Peyer's patch (tissue), 4 donors: ENCODE measurements around the gene RBM44. TPM values are rescaled to one million over a fixed set of nuclear protein-coding genes. Genes with fewer than 3 reads are reported as not detected.

Experiments
- DNase-seq, 3 donors: peaks; one replicate each; pipeline ENCODE4 v3.0.0-alpha.2; 2017 to 2019
- H3K27ac ChIP-seq, 4 donors: fragments of 200-600 bp; sonication (generic); one replicate each; pipeline ENCODE4 v1.5.1; 2016 to 2019
- H3K27me3 ChIP-seq, 2 donors: fragments of 200-600 bp; sonication (generic); one replicate each; pipeline ENCODE4 v1.5.1; 2019
- H3K36me3 ChIP-seq, 3 donors: fragments of 200-600 bp; sonication (generic); one replicate each; pipeline ENCODE4 v1.5.1; 2016 to 2019
- H3K4me1 ChIP-seq, 4 donors: fragments of 200-600 bp; sonication (generic); one replicate each; pipeline ENCODE4 v1.5.1; 2016 to 2019
- H3K4me3 ChIP-seq, 4 donors: fragments of 200-600 bp; sonication (generic); 1 replicate in 3 of 4; 2 replicates in 1 of 4; pipeline ENCODE4 v1.5.1; 2016 to 2019; ENCODE audit warnings: mild to moderate bottlenecking in 1 of 4
- H3K9me3 ChIP-seq, 4 donors: fragments of 200-600 bp; sonication (generic); one replicate each; pipeline ENCODE4 v1.5.1; 2016 to 2019; ENCODE audit warnings: mild to moderate bottlenecking in 1 of 4
- POLR2A ChIP-seq, 2 donors: fragments of 450-650 bp; IDR thresholded peaks; one replicate each; pipeline ENCODE4 v1.5.1; 2017; ENCODE audit warnings: antibody characterized with exemption in 2 of 2, mild to moderate bottlenecking in 2 of 2, moderate library complexity in 2 of 2
- total RNA-seq, 4 donors: library from RNA; depleted of rRNA; stranded (reverse); fragments of >200 nt; gene quantifications; one replicate each; pipeline ENCODE4 v1.1.0, GENCODE V29; 2016
- TF ChIP-seq, protein P1 (sequence below), 6 experiments: fragments of 450-650 bp in 4 of 6; fragments of 200-600 bp in 2 of 6; sonication (generic) in 1 of 6; IDR thresholded peaks; one replicate each; pipeline ENCODE4 v1.5.1; 2017 to 2019; ENCODE audit warnings: antibody characterized with exemption in 6 of 6, mild to moderate bottlenecking in 3 of 6, moderate library complexity in 1 of 6

RBM44 gene
- total RNA-seq, 4 donors from 2014 or later, result 0.38 to 2.5 (median 1.4) TPM

DNA sequence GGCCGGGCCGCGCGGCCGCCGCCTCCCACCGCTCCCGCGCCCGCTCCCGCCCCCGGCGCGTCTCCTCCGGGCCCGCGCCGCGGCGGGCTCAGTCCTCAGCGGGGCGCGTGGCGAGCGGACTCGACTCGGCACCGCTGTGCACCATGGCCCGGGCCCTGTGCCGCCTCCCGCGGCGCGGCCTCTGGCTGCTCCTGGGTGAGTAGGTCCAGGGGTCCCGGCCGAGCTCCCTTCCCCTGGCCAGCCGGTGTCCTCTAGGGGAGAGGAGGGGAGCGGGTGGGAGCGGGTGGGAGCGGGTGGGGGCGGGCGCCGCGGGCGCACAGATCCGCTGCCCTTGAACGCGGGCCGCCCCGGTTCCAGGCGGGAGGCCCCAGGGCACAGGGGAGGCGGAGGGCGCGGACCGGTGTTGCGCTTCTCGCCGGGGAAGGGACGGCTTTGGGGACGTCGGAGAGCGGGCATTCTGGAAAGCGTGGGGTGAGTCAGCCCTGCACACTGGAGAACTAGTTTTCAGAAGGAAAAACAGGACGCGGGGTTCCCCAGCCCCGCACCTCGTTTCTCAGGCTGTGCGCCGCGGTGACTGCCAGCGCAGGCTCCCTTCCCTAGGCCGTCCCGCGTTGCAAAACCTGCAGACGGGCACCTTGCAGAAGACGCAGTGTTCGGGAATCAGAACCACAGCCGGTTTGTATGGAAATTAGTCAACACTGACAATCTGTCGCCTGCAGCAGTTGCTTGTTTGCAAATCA is 61.1 kb downstream of the RBM44 start, which contains the start of gene RAMP1:
Gene RAMP1, plus strand, starts transcription at position 91 of the 740 bp plus-strand sequence. Its CDS starts 53 bp downstream, at position 144.
- no peaks in the 10 kb centered on the region for H3K36me3 ChIP-seq
- H3K27me3 ChIP-seq, result no peaks in the 10 kb centered on the region
- no peaks in the 10 kb centered on the region for H3K9me3 ChIP-seq
- TF ChIP-seq POLR2A (IDR thresholded peaks at IDR 0.05), result no peak
- TF ChIP-seq, protein P1, sequence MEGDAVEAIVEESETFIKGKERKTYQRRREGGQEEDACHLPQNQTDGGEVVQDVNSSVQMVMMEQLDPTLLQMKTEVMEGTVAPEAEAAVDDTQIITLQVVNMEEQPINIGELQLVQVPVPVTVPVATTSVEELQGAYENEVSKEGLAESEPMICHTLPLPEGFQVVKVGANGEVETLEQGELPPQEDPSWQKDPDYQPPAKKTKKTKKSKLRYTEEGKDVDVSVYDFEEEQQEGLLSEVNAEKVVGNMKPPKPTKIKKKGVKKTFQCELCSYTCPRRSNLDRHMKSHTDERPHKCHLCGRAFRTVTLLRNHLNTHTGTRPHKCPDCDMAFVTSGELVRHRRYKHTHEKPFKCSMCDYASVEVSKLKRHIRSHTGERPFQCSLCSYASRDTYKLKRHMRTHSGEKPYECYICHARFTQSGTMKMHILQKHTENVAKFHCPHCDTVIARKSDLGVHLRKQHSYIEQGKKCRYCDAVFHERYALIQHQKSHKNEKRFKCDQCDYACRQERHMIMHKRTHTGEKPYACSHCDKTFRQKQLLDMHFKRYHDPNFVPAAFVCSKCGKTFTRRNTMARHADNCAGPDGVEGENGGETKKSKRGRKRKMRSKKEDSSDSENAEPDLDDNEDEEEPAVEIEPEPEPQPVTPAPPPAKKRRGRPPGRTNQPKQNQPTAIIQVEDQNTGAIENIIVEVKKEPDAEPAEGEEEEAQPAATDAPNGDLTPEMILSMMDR (IDR thresholded peaks at IDR 0.05), result no peak
- peak within 1 kb of the TSS in 3 of 4 donors; percentile 34 to 85 (median 78) for H3K27ac ChIP-seq
- H3K4me3 ChIP-seq, result peak within 1 kb of the TSS; percentile 21 to 68 (median 44)
- peak in 1 of 3 donors; percentile 62 for DNase-seq
- H3K4me1 ChIP-seq, result peaks cover 0 to 56% (median 0%) of the 10 kb centered on the region in 4 donors

DNA sequence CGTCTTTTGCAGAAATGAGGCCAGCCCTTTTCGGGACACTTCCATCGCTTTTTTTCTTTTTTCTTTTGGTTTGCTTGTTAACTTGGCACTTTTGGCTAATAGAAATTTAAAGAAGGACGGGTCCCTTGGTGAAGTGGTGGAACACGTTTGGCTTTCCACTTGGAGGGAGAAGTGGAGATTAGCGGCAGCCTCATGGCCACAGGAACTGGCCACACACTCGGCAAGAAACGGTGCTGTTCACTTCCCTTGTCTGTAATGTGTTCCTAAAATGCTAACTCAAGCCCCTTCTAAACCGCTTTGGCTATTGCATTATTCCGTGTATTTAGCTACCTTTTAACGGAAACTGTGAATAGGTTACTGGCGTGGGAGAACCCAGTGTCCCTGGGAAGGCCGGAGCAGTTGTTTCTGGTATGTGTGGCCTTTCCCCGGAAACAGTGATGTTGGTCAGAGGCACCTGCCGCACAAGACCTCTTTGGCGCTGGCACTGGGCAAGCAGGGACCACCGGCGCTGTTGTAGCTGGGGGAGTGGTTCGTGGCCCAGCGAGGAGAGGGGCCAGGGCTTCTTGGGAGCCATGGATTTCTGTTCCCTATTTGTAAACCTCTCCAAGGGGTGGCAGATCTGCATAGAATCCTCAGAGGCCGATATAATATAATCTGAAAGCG is 61.8 kb downstream of the RBM44 start:
- TF ChIP-seq, protein P1 (IDR thresholded peaks at IDR 0.05), result no peak
- no peak for TF ChIP-seq POLR2A (IDR thresholded peaks at IDR 0.05)
- Histone ChIP-seq H3K27ac (peak overlapping the region in 3 of 4 donors; percentile 34 to 85 (median 64)), H3K4me3 (peak overlapping the region in 3 of 4 donors; percentile 21 to 68 (median 65)), H3K27me3 (no peaks in the 10 kb centered on the region), H3K4me1 (peaks cover 0 to 63% (median 0%) of the 10 kb centered on the region in 4 donors), H3K36me3 (no peaks in the 10 kb centered on the region), H3K9me3 (no peaks in the 10 kb centered on the region)
- peak in 1 of 3 donors; percentile 54 for DNase-seq

DNA sequence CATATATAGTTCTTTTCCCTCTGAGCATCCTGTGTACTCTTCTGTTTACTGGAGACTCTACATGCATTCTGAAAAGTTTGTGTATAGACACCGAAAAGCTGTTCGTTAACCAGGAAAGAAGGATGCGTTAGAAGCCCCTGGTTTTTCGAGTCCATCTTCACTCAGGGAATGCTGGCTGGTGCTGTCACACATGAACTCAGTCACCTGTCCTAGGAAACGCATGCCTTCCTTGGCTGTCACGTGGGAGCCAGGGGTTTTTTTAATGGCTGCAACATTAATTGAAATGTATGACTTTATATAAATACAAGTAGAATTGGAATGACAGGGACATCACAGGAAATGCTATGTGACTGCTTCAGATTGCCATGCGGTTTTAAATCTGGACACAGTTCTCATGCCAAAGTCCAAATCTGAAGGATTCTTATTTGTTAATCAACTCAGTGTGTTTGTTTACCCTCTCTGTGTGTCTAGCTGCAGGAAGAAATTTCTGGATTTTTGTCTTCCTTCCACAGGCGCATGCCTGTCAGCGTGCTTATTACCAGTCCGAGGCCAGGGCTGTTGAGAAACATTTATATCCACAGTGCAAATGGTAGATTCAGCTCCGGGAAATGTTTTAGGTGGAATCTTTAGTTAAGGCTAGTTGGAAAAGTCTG is 63.4 kb downstream of the RBM44 start:
- Histone ChIP-seq H3K27ac (peak overlapping the region in 2 of 4 donors; percentile 12 to 85), H3K27me3 (no peaks in the 10 kb centered on the region), H3K4me3 (no peak overlapping the region), H3K4me1 (peaks cover 0 to 77% (median 0%) of the 10 kb centered on the region in 4 donors), H3K36me3 (no peaks in the 10 kb centered on the region), H3K9me3 (no peaks in the 10 kb centered on the region)
- DNase-seq, result peak in 1 of 3 donors; percentile 43
- TF ChIP-seq POLR2A (IDR thresholded peaks at IDR 0.05), result no peak
- TF ChIP-seq, protein P1 (IDR thresholded peaks at IDR 0.05), result no peak

DNA sequence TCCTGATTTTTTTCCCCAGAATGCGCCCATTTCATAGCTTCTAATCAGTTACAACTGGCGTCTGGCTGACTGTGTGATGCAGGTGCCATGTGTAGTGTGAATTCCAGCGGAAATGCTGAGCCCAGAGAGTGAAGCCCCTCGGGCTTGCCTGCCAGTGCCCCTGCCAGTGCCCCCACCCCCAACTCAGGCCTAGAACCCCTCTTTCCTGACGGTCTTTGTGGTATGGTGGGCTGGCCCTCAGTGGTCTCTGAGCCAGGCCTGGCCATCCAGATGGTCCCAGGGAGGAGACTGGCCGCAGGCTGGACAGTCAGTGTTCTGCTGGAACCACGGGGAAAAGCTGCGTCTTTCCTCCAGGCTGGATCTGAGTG is 63.9 kb downstream of the RBM44 start:
- Histone ChIP-seq H3K36me3 (no peaks in the 10 kb centered on the region), H3K27ac (peak overlapping the region in 2 of 4 donors; percentile 12 to 85), H3K4me1 (peaks cover 0 to 77% (median 0%) of the 10 kb centered on the region in 4 donors), H3K27me3 (no peaks in the 10 kb centered on the region), H3K4me3 (no peak overlapping the region), H3K9me3 (no peaks in the 10 kb centered on the region)
- TF ChIP-seq, protein P1 (IDR thresholded peaks at IDR 0.05), result no peak
- TF ChIP-seq POLR2A (IDR thresholded peaks at IDR 0.05), result no peak
- peak in 1 of 3 donors; percentile 26 for DNase-seq

DNA sequence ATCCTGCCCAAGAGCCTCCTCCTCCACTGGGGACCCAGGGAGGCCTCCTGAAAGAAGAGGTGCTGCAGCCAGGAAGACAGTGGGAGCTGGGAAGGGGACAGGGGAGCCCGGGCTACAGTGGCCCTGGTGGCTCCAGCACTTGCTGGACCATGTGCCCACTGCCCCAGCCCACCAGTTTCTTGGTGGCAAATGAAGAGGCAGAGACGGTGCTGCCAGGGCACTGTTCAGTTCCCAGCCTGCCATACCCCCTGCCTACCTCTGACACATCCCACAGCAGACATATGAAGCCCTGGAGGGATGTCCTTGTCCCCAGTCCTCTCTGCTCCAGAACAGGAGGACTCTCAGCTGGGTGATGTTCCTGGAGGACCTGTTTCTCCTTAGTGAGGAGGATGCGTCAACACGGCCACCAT is 64.5 kb downstream of the RBM44 start:
- Histone ChIP-seq H3K27me3 (no peaks in the 10 kb centered on the region), H3K27ac (peak overlapping the region in 2 of 4 donors; percentile 12 to 85), H3K9me3 (no peaks in the 10 kb centered on the region), H3K36me3 (no peaks in the 10 kb centered on the region), H3K4me1 (peaks cover 0 to 77% (median 0%) of the 10 kb centered on the region in 4 donors), H3K4me3 (no peak overlapping the region)
- no peak for TF ChIP-seq POLR2A (IDR thresholded peaks at IDR 0.05)
- TF ChIP-seq, protein P1 (IDR thresholded peaks at IDR 0.05), result no peak
- no peak for DNase-seq
